NCI-H2227 (cell line): Measurements from ENCODE around the gene WWOX.

Experiments used
- DNase-seq: peaks from one replicate; lab custom pipeline; 2025; ENCODE audit not compliant: unreplicated experiment; lab: John Stamatoyannopoulos, UW

The WWOX gene

GRCh38 chr16:79136955-79137354, 1037.5 kb downstream of the WWOX start:
- no peak for DNase-seq

GRCh38 chr16:79137426-79137939, 1038.0 kb downstream of the WWOX start:
- no peak for DNase-seq

- DNase-seq: no peak
These were observed 1040.3 kb downstream of the WWOX start for GRCh38 chr16:79139799-79140198.

- no peak for DNase-seq
These were observed 1043.6 kb downstream of the WWOX start for GRCh38 chr16:79143026-79143425.

- no peak for DNase-seq
These were observed 1050.7 kb downstream of the WWOX start for GRCh38 chr16:79150151-79150550.

GRCh38 chr16:79150632-79151310, 1051.3 kb downstream of the WWOX start:
- no peak for DNase-seq

GRCh38 chr16:79154086-79154485, 1054.6 kb downstream of the WWOX start:
- no peak for DNase-seq

GRCh38 chr16:79155471-79155870, 1056.0 kb downstream of the WWOX start:
- no peak for DNase-seq

GRCh38 chr16:79155904-79156303, 1056.5 kb downstream of the WWOX start:
- DNase-seq: no peak

GRCh38 chr16:79156761-79157160, 1057.3 kb downstream of the WWOX start:
- no peak for DNase-seq

GRCh38 chr16:79158337-79158736, 1058.9 kb downstream of the WWOX start:
- DNase-seq: no peak

GRCh38 chr16:79159261-79160049, 1060.0 kb downstream of the WWOX start:
- no peak for DNase-seq

- DNase-seq: no peak
These were observed 1063.5 kb downstream of the WWOX start for GRCh38 chr16:79162977-79163376.

- DNase-seq: no peak
These were observed 1064.4 kb downstream of the WWOX start for GRCh38 chr16:79163691-79164387.

GRCh38 chr16:79164388-79164995, 1065.0 kb downstream of the WWOX start:
- no peak for DNase-seq

GRCh38 chr16:79165079-79165478, 1065.6 kb downstream of the WWOX start:
- DNase-seq: no peak

- DNase-seq: no peak
These were observed 1066.1 kb downstream of the WWOX start for GRCh38 chr16:79165506-79165905.

GRCh38 chr16:79167893-79168292, 1068.4 kb downstream of the WWOX start:
- DNase-seq: no peak

GRCh38 chr16:79168321-79168720, 1068.9 kb downstream of the WWOX start:
- DNase-seq: no peak

- no peak for DNase-seq
These were observed 1069.8 kb downstream of the WWOX start for GRCh38 chr16:79169239-79169638.

GRCh38 chr16:79170555-79171246, 1071.2 kb downstream of the WWOX start:
- no peak for DNase-seq
